Measurements from ENCODE around the gene ZG16B. TPM values are rescaled to one million over a fixed set of nuclear protein-coding genes. Genes with fewer than 3 reads are reported as not detected.

ZG16B gene
- total RNA-seq, 2 experiments from 2014 or later: 2.3 to 3.1 TPM

GRCh38 chr16:2831203-2831602 lies 1.1 kb downstream of the ZG16B start:
- POLR2A ChIA-PET: no interaction called here
- H3K36me3 Mint-ChIP-seq (ENCODE audit: low read depth): no peaks in the 10 kb centered on the region
- CTCF ChIA-PET: interaction anchor here (1.1 to 1.9 kb wide), 2 partner anchors 8 to 89 kb away, joined by 3 to 6 read pairs; no protein-coding TSS in a partner anchor
- no peaks in the 10 kb centered on the region for H3K4me1 Mint-ChIP-seq
- H3K9me3 Mint-ChIP-seq: no peaks in the 10 kb centered on the region
- peaks cover 5% of the 10 kb centered on the region for H3K27me3 Mint-ChIP-seq
- no peak for DNase-seq
- no peak overlapping the region for H3K4me3 Mint-ChIP-seq
- H3K27ac Mint-ChIP-seq: no peak overlapping the region

- H3K9me3 Mint-ChIP-seq: no peaks in the 10 kb centered on the region
- H3K27ac Mint-ChIP-seq: no peak overlapping the region
- DNase-seq: no peak
- POLR2A ChIA-PET: no interaction called here
- no peak overlapping the region for H3K4me3 Mint-ChIP-seq
- peaks cover 5% of the 10 kb centered on the region for H3K27me3 Mint-ChIP-seq
- H3K4me1 Mint-ChIP-seq: peaks cover 2% of the 10 kb centered on the region
- CTCF ChIA-PET: no interaction called here
- H3K36me3 Mint-ChIP-seq (ENCODE audit: low read depth): no peaks in the 10 kb centered on the region
These were observed 3.7 kb downstream of the ZG16B start for GRCh38 chr16:2833776-2834175.

- DNase-seq: no peak
These were observed 4.9 kb downstream of the ZG16B start for GRCh38 chr16:2834968-2835367.

GRCh38 chr16:2835638-2836493 lies 5.8 kb downstream of the ZG16B start:
- H3K36me3 Mint-ChIP-seq (ENCODE audit: low read depth): no peaks in the 10 kb centered on the region
- no peak overlapping the region for H3K4me3 Mint-ChIP-seq
- H3K9me3 Mint-ChIP-seq: no peaks in the 10 kb centered on the region
- CTCF ChIA-PET: interaction anchor here (0.7 kb wide), 1 partner anchor 1513 kb away, joined by 4 read pairs; no protein-coding TSS in a partner anchor
- no peak overlapping the region for H3K27ac Mint-ChIP-seq
- POLR2A ChIA-PET: interaction anchor here (0.5 kb wide), 1 partner anchor 1635 kb away, joined by 3 read pairs; no protein-coding TSS in a partner anchor
- peaks cover 5% of the 10 kb centered on the region for H3K27me3 Mint-ChIP-seq
- peaks cover 5% of the 10 kb centered on the region for H3K4me1 Mint-ChIP-seq
- DNase-seq: no peak

More at GRCh38 chr16:2834968-2835367, 4.9 kb downstream of the ZG16B start:
- CTCF ChIA-PET: interaction anchor here (0.7 kb wide), 1 partner anchor 1512 kb away, joined by 4 read pairs; no protein-coding TSS in a partner anchor
- Mint-ChIP-seq H3K27me3 (peaks cover 5% of the 10 kb centered on the region), H3K9me3 (no peaks in the 10 kb centered on the region), H3K27ac (no peak overlapping the region), H3K4me1 (peaks cover 5% of the 10 kb centered on the region), H3K4me3 (no peak overlapping the region), H3K36me3 (ENCODE audit: low read depth) (no peaks in the 10 kb centered on the region)
- POLR2A ChIA-PET: no interaction called here

GRCh38 chr16:2836646-2837508 lies 6.8 kb downstream of the ZG16B start:
- no peak for DNase-seq
- Mint-ChIP-seq H3K36me3 (ENCODE audit: low read depth) (no peaks in the 10 kb centered on the region), H3K9me3 (no peaks in the 10 kb centered on the region), H3K27me3 (peaks cover 5% of the 10 kb centered on the region), H3K27ac (no peak overlapping the region), H3K4me1 (peaks cover 10% of the 10 kb centered on the region), H3K4me3 (no peak overlapping the region)
- CTCF ChIA-PET: no interaction called here
- POLR2A ChIA-PET: no interaction called here

- Mint-ChIP-seq H3K9me3 (no peaks in the 10 kb centered on the region), H3K36me3 (ENCODE audit: low read depth) (no peaks in the 10 kb centered on the region), H3K27ac (no peak overlapping the region), H3K27me3 (peaks cover 3% of the 10 kb centered on the region), H3K4me1 (peaks cover 21% of the 10 kb centered on the region), H3K4me3 (no peak overlapping the region)
- DNase-seq: peak; percentile 54
- CTCF ChIA-PET: interaction anchor here (0.6 to 2.5 kb wide), 24 partner anchors 9 to 183 kb away, joined by 3 to 18 read pairs (median 4); partner anchors contain the start of genes FLYWCH1, FLYWCH2 and ZG16B
- POLR2A ChIA-PET: interaction anchor here (0.6 kb wide), 1 partner anchor 63 kb away, joined by 4 read pairs; no protein-coding TSS in a partner anchor
These were observed 8.8 kb downstream of the ZG16B start for GRCh38 chr16:2838928-2839327.

GRCh38 chr16:2839650-2840450 lies 9.7 kb downstream of the ZG16B start:
- H3K9me3 Mint-ChIP-seq: no peaks in the 10 kb centered on the region
- peak overlapping the region; percentile 50 for H3K27ac Mint-ChIP-seq
- peaks cover 21% of the 10 kb centered on the region for H3K4me1 Mint-ChIP-seq
- POLR2A ChIA-PET: no interaction called here
- DNase-seq: no peak
- H3K36me3 Mint-ChIP-seq (ENCODE audit: low read depth): no peaks in the 10 kb centered on the region
- no peaks in the 10 kb centered on the region for H3K27me3 Mint-ChIP-seq
- CTCF ChIA-PET: interaction anchor here (0.6 to 2.5 kb wide), 17 partner anchors 9 to 141 kb away, joined by 3 to 18 read pairs (median 6); partner anchors contain the start of genes FLYWCH1, FLYWCH2 and ZG16B
- H3K4me3 Mint-ChIP-seq: no peak overlapping the region

GRCh38 chr16:2840914-2841313 lies 10.8 kb downstream of the ZG16B start:
- H3K4me1 Mint-ChIP-seq: peaks cover 21% of the 10 kb centered on the region
- no peaks in the 10 kb centered on the region for H3K9me3 Mint-ChIP-seq
- no peaks in the 10 kb centered on the region for H3K36me3 Mint-ChIP-seq (ENCODE audit: low read depth)
- ChIA-PET CTCF (interaction anchor here (0.8 kb wide), 1 partner anchor 27 kb away, joined by 3 read pairs; no protein-coding TSS in a partner anchor), POLR2A (no interaction called here)
- H3K4me3 Mint-ChIP-seq: no peak overlapping the region
- H3K27me3 Mint-ChIP-seq: no peaks in the 10 kb centered on the region
- DNase-seq: no peak
- H3K27ac Mint-ChIP-seq: no peak overlapping the region

GRCh38 chr16:2841606-2842339 lies 11.7 kb downstream of the ZG16B start:
- CTCF ChIA-PET: interaction anchor here (0.6 to 2.3 kb wide), 11 partner anchors 12 to 317 kb away, joined by 3 to 14 read pairs (median 4); partner anchors contain the start of gene FLYWCH2
- H3K4me1 Mint-ChIP-seq: peaks cover 21% of the 10 kb centered on the region
- POLR2A ChIA-PET: no interaction called here

GRCh38 chr16:2842340-2843000 lies 12.4 kb downstream of the ZG16B start:
- POLR2A ChIA-PET: no interaction called here
- Mint-ChIP-seq H3K4me1 (peaks cover 21% of the 10 kb centered on the region), H3K4me3 (peak overlapping the region; percentile 16), H3K27me3 (no peaks in the 10 kb centered on the region), H3K9me3 (no peaks in the 10 kb centered on the region), H3K27ac (peak overlapping the region; percentile 87), H3K36me3 (ENCODE audit: low read depth) (no peaks in the 10 kb centered on the region)
- peak; percentile 64 for DNase-seq
- CTCF ChIA-PET: interaction anchor here (0.6 to 2.3 kb wide), 11 partner anchors 11 to 317 kb away, joined by 3 to 14 read pairs (median 4); partner anchors contain the start of gene FLYWCH2

More at GRCh38 chr16:2841606-2842339, 11.7 kb downstream of the ZG16B start:
- Mint-ChIP-seq H3K4me3 (no peak overlapping the region), H3K36me3 (ENCODE audit: low read depth) (no peaks in the 10 kb centered on the region), H3K27ac (peak overlapping the region; percentile 87), H3K9me3 (no peaks in the 10 kb centered on the region), H3K27me3 (no peaks in the 10 kb centered on the region)
- DNase-seq: no peak

GRCh38 chr16:2843526-2843925 lies 13.4 kb downstream of the ZG16B start:
- H3K4me1 Mint-ChIP-seq: peaks cover 19% of the 10 kb centered on the region
- no peak overlapping the region for H3K4me3 Mint-ChIP-seq
- CTCF ChIA-PET: interaction anchor here (0.5 to 2.3 kb wide), 5 partner anchors 10 to 941 kb away, joined by 3 to 14 read pairs (median 6); no protein-coding TSS in a partner anchor
- H3K36me3 Mint-ChIP-seq (ENCODE audit: low read depth): no peaks in the 10 kb centered on the region
- peaks cover 1% of the 10 kb centered on the region for H3K27me3 Mint-ChIP-seq
- POLR2A ChIA-PET: no interaction called here
- DNase-seq: no peak
- H3K9me3 Mint-ChIP-seq: no peaks in the 10 kb centered on the region
- peak overlapping the region; percentile 26 for H3K27ac Mint-ChIP-seq

Measured in activated CD4-positive, alpha-beta T cell treated with anti-CD3 and anti-CD28 coated beads, Interleukin-2, amount 10 ng/mL, durations not matched to agents 7 days and 5 days (primary cell).